Kasumi-1 (cell line): ENCODE data around the gene MAGEC3.

ENCODE experiments used
- DNase-seq, 2 experiments: peaks; one replicate each; lab custom pipeline; 2025; lab: John Stamatoyannopoulos, UW

MAGEC3 gene

GRCh38 chrX:141945426-141945825 lies 107.3 kb downstream of the MAGEC3 start:
- DNase-seq: no peak

DNA sequence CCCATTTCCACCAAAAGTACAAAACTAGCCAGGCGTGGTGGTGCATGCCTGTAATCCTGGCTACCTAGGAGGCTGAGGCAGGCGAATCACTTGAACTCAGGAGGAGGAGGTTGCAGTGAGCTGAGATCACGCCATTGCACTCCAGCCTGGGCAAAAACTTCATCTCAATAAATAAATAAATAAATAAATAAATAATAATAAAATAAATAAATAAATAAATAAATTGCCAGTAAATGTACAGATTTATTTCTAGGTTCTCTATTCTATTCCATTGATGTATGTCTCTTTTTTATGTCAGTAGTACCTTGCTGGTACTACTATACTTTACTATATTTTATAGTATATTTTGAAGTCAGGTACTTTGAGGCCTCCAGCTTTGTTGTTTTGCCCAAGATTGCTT lies 109.2 kb downstream of the MAGEC3 start:
- DNase-seq: no peak
